Smooth muscle cell (in vitro differentiated cells): Measurements from ENCODE around the gene KCP. TPM values are rescaled to one million over a fixed set of nuclear protein-coding genes. Genes with fewer than 3 reads are reported as not detected.

Source experiments
- DNase-seq: peaks from one replicate; lab custom pipeline; 2025; ENCODE audit not compliant: unreplicated experiment; lab: John Stamatoyannopoulos, UW
- H2AFZ ChIP-seq: fragments of 200-600 bp; sonication (generic); 2 replicates; pipeline ENCODE4 v1.6.0; 2016; ENCODE audit warnings: antibody characterized with exemption, low read depth, mild to moderate bottlenecking
- H3F3A ChIP-seq: fragments of 200-600 bp; sonication (generic); 2 replicates; pipeline ENCODE4 v1.6.0; 2017; ENCODE audit warnings: antibody characterized with exemption, low read depth
- H3K27ac ChIP-seq: fragments of 200-600 bp; sonication (generic); 2 replicates; pipeline ENCODE4 v1.5.1; 2016; ENCODE audit warnings: low read depth, mild to moderate bottlenecking
- H3K27me3 ChIP-seq: fragments of 200-600 bp; sonication (generic); 2 replicates; pipeline ENCODE4 v1.6.1; 2016; ENCODE audit warnings: low read depth, mild to moderate bottlenecking
- H3K36me3 ChIP-seq: fragments of 200-600 bp; sonication (generic); 2 replicates; pipeline ENCODE4 v1.5.1; 2016; ENCODE audit warnings: low read depth
- H3K4me1 ChIP-seq: fragments of 200-600 bp; sonication (generic); 2 replicates; pipeline ENCODE4 v1.5.1; 2016; ENCODE audit warnings: low read depth
- H3K4me2 ChIP-seq: fragments of 200-600 bp; sonication (generic); 2 replicates; pipeline ENCODE4 v1.6.0; 2016; ENCODE audit warnings: mild to moderate bottlenecking
- H3K4me3 ChIP-seq: fragments of 200-600 bp; sonication (generic); 2 replicates; pipeline ENCODE4 v1.5.1; 2016; ENCODE audit warnings: mild to moderate bottlenecking
- H3K79me2 ChIP-seq: fragments of 200-600 bp; sonication (generic); 2 replicates; pipeline ENCODE4 v1.6.0; 2016; ENCODE audit warnings: low read depth, mild to moderate bottlenecking
- H3K9ac ChIP-seq: fragments of 200-600 bp; sonication (generic); 2 replicates; pipeline ENCODE4 v1.6.0; 2016; ENCODE audit warnings: low read depth
- H3K9me3 ChIP-seq: fragments of 200-600 bp; sonication (generic); replicated peaks from 2 replicates; pipeline ENCODE4 v1.5.1; 2016; ENCODE audit warnings: low read depth
- H4K20me1 ChIP-seq: fragments of 200-600 bp; sonication (generic); 2 replicates; pipeline ENCODE4 v1.6.0; 2016; ENCODE audit warnings: low read depth
- CTCF ChIP-seq: fragments of 200-600 bp; sonication (generic); IDR thresholded peaks from 2 replicates; pipeline ENCODE4 v1.5.1; 2017; ENCODE audit warnings: borderline replicate concordance, mild to moderate bottlenecking, antibody characterized with exemption; ENCODE audit not compliant: insufficient read depth, poor library complexity, severe bottlenecking
- WGBS: methylation state at CpG from one replicate; pipeline ENCODE4 v1.1.7; 2016; ENCODE audit warnings: low lambda C conversion rate; 5-methylcytosine and 5-hydroxymethylcytosine counted together
- polyA plus RNA-seq: library from polyadenylated mRNA; unstranded; fragments of >200 nt; fragmentation: Nextera tagmentation; extraction: Ambion mirVana; gene quantifications from 2 replicates; pipeline ENCODE4 v1.2.1, GENCODE V29; 2016
- total RNA-seq: library from RNA; depleted of rRNA; stranded (reverse); fragments of >200 nt; gene quantifications from 2 replicates; pipeline ENCODE4 v1.2.3, GENCODE V29; 2014

KCP gene
- total and polyA plus RNA-seq, 2 experiments from 2014 or later: 0.99 to 4.5 TPM

GRCh38 chr7:128840326-128841170 is 70.0 kb downstream of the KCP start:
- H3K27ac ChIP-seq: no peak overlapping the region
- no peak overlapping the region for H3K9ac ChIP-seq
- no peaks in the 10 kb centered on the region for H3F3A ChIP-seq
- H3K36me3 ChIP-seq: no peaks in the 10 kb centered on the region
- no peak for TF ChIP-seq CTCF
- no peaks in the 10 kb centered on the region for H3K4me1 ChIP-seq
- H4K20me1 ChIP-seq: peaks cover 75% of the 10 kb centered on the region
- DNase-seq: no peak
- no peaks in the 10 kb centered on the region for H3K9me3 ChIP-seq
- no peak overlapping the region for H3K4me3 ChIP-seq
- no peaks in the 10 kb centered on the region for H3K27me3 ChIP-seq
- 97% methylated on average over 19 of the region's 23 CpGs for WGBS
- no peak overlapping the region for H3K4me2 ChIP-seq
- H3K79me2 ChIP-seq: no peaks in the 10 kb centered on the region
- H2AFZ ChIP-seq: no peak overlapping the region

GRCh38 chr7:128839751-128840177 is 70.7 kb downstream of the KCP start:
- H3K4me3 ChIP-seq: no peak overlapping the region
- H3F3A ChIP-seq: no peaks in the 10 kb centered on the region
- H3K9me3 ChIP-seq: no peaks in the 10 kb centered on the region
- H3K9ac ChIP-seq: no peak overlapping the region
- no peaks in the 10 kb centered on the region for H3K27me3 ChIP-seq
- H3K4me1 ChIP-seq: no peaks in the 10 kb centered on the region
- H3K4me2 ChIP-seq: no peak overlapping the region
- H3K36me3 ChIP-seq: no peaks in the 10 kb centered on the region
- H3K27ac ChIP-seq: no peak overlapping the region
- no peak overlapping the region for H2AFZ ChIP-seq
- no peak for DNase-seq
- peaks cover 82% of the 10 kb centered on the region for H4K20me1 ChIP-seq
- WGBS: 97% methylated on average over 13 of the region's 13 CpGs
- TF ChIP-seq CTCF: no peak
- no peaks in the 10 kb centered on the region for H3K79me2 ChIP-seq

- DNase-seq: no peak
- Histone ChIP-seq H3K4me1 (peaks cover 2% of the 10 kb centered on the region), H3F3A (no peaks in the 10 kb centered on the region), H3K9ac (no peak overlapping the region), H3K4me3 (no peak overlapping the region), H3K9me3 (no peaks in the 10 kb centered on the region), H3K36me3 (no peaks in the 10 kb centered on the region), H3K79me2 (no peaks in the 10 kb centered on the region), H3K27ac (no peak overlapping the region), H2AFZ (no peak overlapping the region), H4K20me1 (peaks cover 87% of the 10 kb centered on the region), H3K27me3 (no peaks in the 10 kb centered on the region), H3K4me2 (no peak overlapping the region)
- no peak for TF ChIP-seq CTCF
- WGBS: 96% methylated on average over 17 of the region's 17 CpGs
These were observed 71.4 kb downstream of the KCP start for GRCh38 chr7:128838981-128839731.
